ENCODE results near the gene PRSS53. TPM values are rescaled to one million over a fixed set of nuclear protein-coding genes. Genes with fewer than 3 reads are reported as not detected.

The PRSS53 gene
- polyA plus RNA-seq, 1 of the 3 experiments (the other 2 are of a cell fraction): 3.1 TPM

GRCh38 chr16:31087481-31087880, 1.3 kb downstream of the PRSS53 start:
- Histone ChIP-seq H3K79me2 (ENCODE audit: insufficient read depth) (peaks cover 41% of the 10 kb centered on the region), H3K9me2 (no peaks in the 10 kb centered on the region), H3K36me3 (replicated peaks in 1 of 2; ENCODE audit: control insufficient read depth in 1 of 2, insufficient read depth in 2 of 2, low read length in 1 of 2) (peaks cover 7 to 28% of the 10 kb centered on the region in 2 experiments), H3K4me2 (no peak overlapping the region), H3K4me3 (ENCODE audit: low read depth in 2 of 2, low read length in 1 of 2) (no peak overlapping the region), H3K9ac (no peak overlapping the region), H4K20me1 (ENCODE audit: insufficient read depth) (peaks cover 3% of the 10 kb centered on the region), H3K4me1 (ENCODE audit: control insufficient read depth in 1 of 2, insufficient read depth in 2 of 2, low read depth in 1 of 2, low read length in 1 of 2) (peaks cover 0 to 10% of the 10 kb centered on the region in 2 experiments; a peak in 2 of 4 replicates), H3K27ac (ENCODE audit: low read depth in 2 of 2, low read length in 1 of 2) (no peak overlapping the region), H2AFZ (ENCODE audit: low read depth) (no peak overlapping the region), H3K9me3 (no peaks in the 10 kb centered on the region), H3F3A (replicated peaks; ENCODE audit: insufficient read depth) (no peaks in the 10 kb centered on the region), H3K27me3 (ENCODE audit: insufficient read depth) (no peaks in the 10 kb centered on the region)
- TF ChIP-seq TAF1 (IDR thresholded peaks at IDR 0.05; ENCODE audit: borderline replicate concordance, low read depth, low read length) (no peak), FOSL2 (IDR thresholded peaks at IDR 0.05; ENCODE audit: borderline replicate concordance, low read depth) (no peak), NRF1 (IDR thresholded peaks at IDR 0.05; ENCODE audit: low read depth, low read length) (no peak), PBX3 (IDR thresholded peaks at IDR 0.05) (no peak), TCF12 (IDR thresholded peaks at IDR 0.05) (no peak), POLR2AphosphoS5 (IDR thresholded peaks at IDR 0.05; ENCODE audit: low read depth, low read length) (no peak)
- POLR2A ChIA-PET: no interaction called here
- WGBS (ENCODE audit: low lambda C conversion rate): 92% methylated on average over 8 of the region's 8 CpGs
- CTCF ChIA-PET: no interaction called here
- no peak for DNase-seq

- H3K36me3 ChIP-seq (replicated peaks in 1 of 2; ENCODE audit: control insufficient read depth in 1 of 2, insufficient read depth in 2 of 2, low read length in 1 of 2): peaks cover 12 to 31% of the 10 kb centered on the region in 2 experiments
- POLR2A ChIA-PET: interaction anchor here (0.9 to 2.1 kb wide), 3 partner anchors 7 to 31 kb away, joined by 3 to 5 read pairs (median 5); partner anchors contain the start of genes KAT8 and ZNF668
Observed at GRCh38 chr16:31086629-31086906, 2.2 kb downstream of the PRSS53 start.

More at GRCh38 chr16:31086629-31086906, 2.2 kb downstream of the PRSS53 start:
- Histone ChIP-seq H4K20me1 (ENCODE audit: insufficient read depth) (peaks cover 7% of the 10 kb centered on the region; the same call in 1 of the 2 replicates), H2AFZ (ENCODE audit: low read depth) (no peak overlapping the region), H3K79me2 (ENCODE audit: insufficient read depth) (peaks cover 39% of the 10 kb centered on the region), H3K27ac (ENCODE audit: low read depth in 2 of 2, low read length in 1 of 2) (no peak overlapping the region), H3K4me2 (no peak overlapping the region), H3K9me3 (no peaks in the 10 kb centered on the region), H3K4me3 (ENCODE audit: low read depth in 2 of 2, low read length in 1 of 2) (no peak overlapping the region), H3K27me3 (ENCODE audit: insufficient read depth) (no peaks in the 10 kb centered on the region), H3K4me1 (ENCODE audit: control insufficient read depth in 1 of 2, insufficient read depth in 2 of 2, low read depth in 1 of 2, low read length in 1 of 2) (peaks cover 0 to 8% of the 10 kb centered on the region in 2 experiments; a peak in 2 of 4 replicates), H3F3A (replicated peaks; ENCODE audit: insufficient read depth) (no peaks in the 10 kb centered on the region), H3K9me2 (no peaks in the 10 kb centered on the region), H3K9ac (no peak overlapping the region)
- WGBS (ENCODE audit: low lambda C conversion rate): no CpG with 5 or more reads among the region's 6 CpGs
- no peak for DNase-seq
- CTCF ChIA-PET: interaction anchor here (3.0 kb wide), 1 partner anchor 56 kb away, joined by 12 read pairs; no protein-coding TSS in a partner anchor
- no peak for TF ChIP-seq PBX3 (IDR thresholded peaks at IDR 0.05)
- TF ChIP-seq TAF1 (IDR thresholded peaks at IDR 0.05; ENCODE audit: borderline replicate concordance, low read depth, low read length): no peak
- TF ChIP-seq TCF12 (IDR thresholded peaks at IDR 0.05): no peak
- no peak for TF ChIP-seq SIN3A (IDR thresholded peaks at IDR 0.05; ENCODE audit: borderline replicate concordance, low read depth, low read length)
- no peak for TF ChIP-seq CHD2 (IDR thresholded peaks at IDR 0.05; ENCODE audit: low read length, partially characterized antibody)
- TF ChIP-seq GABPA (IDR thresholded peaks at IDR 0.05; ENCODE audit: low read depth): no peak
- no peak for TF ChIP-seq REST (IDR thresholded peaks at IDR 0.05; ENCODE audit: low read depth, low read length)
- TF ChIP-seq FOXJ3 (CRISPR knock-in tag; IDR thresholded peaks at IDR 0.05): no peak
